A673 (cell line): Measurements from ENCODE around the gene PEX5L. TPM values are rescaled to one million over a fixed set of nuclear protein-coding genes. Genes with fewer than 3 reads are reported as not detected.

Source experiments
- BruUV-seq: library from RNA; stranded (reverse); fragments of 400-500 nt; replicated peaks from 2 replicates; lab custom pipeline; 2021; lab: Mats Ljungman, UMichigan
- CTCF ChIA-PET: fragments of 300-600 bp; sonication (Branson Sonifier 250); formaldehyde crosslinking; loops from one replicate; lab custom pipeline; 2022; ENCODE audit warnings: antibody characterized with exemption; lab: Charles Lee
- POLR2A ChIA-PET: fragments of 300-600 bp; sonication (Branson Sonifier 250); formaldehyde crosslinking; loops from one replicate; lab custom pipeline; 2022; ENCODE audit warnings: antibody characterized with exemption; ENCODE audit not compliant: low non-redundant PET; lab: Charles Lee
- DNase-seq: peaks from one replicate; pipeline ENCODE4 v3.0.0-alpha.2; 2015; ENCODE audit warnings: low spot score
- H3K27ac ChIP-seq: fragments of 200-600 bp; sonication (generic); 2 replicates; pipeline ENCODE4 v1.5.1; 2016; ENCODE audit warnings: mixed run types, low read depth, mild to moderate bottlenecking, mixed read lengths, antibody characterized with exemption, low read length; ENCODE audit not compliant: poor library complexity, severe bottlenecking
- H3K27me3 ChIP-seq: fragments of 200-600 bp; sonication (generic); replicated peaks from 2 replicates; pipeline ENCODE4 v1.6.1; 2017; ENCODE audit warnings: mixed run types, low read depth, mild to moderate bottlenecking, mixed read lengths, antibody characterized with exemption, low read length; ENCODE audit not compliant: insufficient read depth, poor library complexity
- H3K36me3 ChIP-seq: fragments of 200-600 bp; sonication (generic); 2 replicates; pipeline ENCODE4 v1.6.1; 2016; ENCODE audit warnings: mixed run types, mild to moderate bottlenecking, mixed read lengths, antibody characterized with exemption, low read length; ENCODE audit not compliant: insufficient read depth, poor library complexity, severe bottlenecking
- H3K4me1 ChIP-seq: fragments of 200-600 bp; sonication (generic); 2 replicates; pipeline ENCODE4 v1.6.1; 2017; ENCODE audit warnings: mixed run types, mild to moderate bottlenecking, mixed read lengths, antibody characterized with exemption, low read length; ENCODE audit not compliant: insufficient read depth, poor library complexity, severe bottlenecking
- H3K4me3 ChIP-seq: fragments of 200-600 bp; sonication (generic); 2 replicates; pipeline ENCODE4 v1.5.1; 2016; ENCODE audit warnings: low read depth, mixed run types, mild to moderate bottlenecking, mixed read lengths, low read length; ENCODE audit not compliant: poor library complexity, severe bottlenecking
- H3K9me3 ChIP-seq: fragments of 200-600 bp; sonication (generic); 2 replicates; pipeline ENCODE4 v1.6.1; 2016; ENCODE audit warnings: mixed run types, low read depth, mild to moderate bottlenecking, mixed read lengths, antibody characterized with exemption, low read length; ENCODE audit not compliant: poor library complexity, severe bottlenecking
- CTCF ChIP-seq: fragments of 300-800, 200-600 bp; sonication (generic); conservative IDR thresholded peaks from 2 replicates; pipeline ENCODE4 v1.5.1; 2017; ENCODE audit warnings: low read depth, mild to moderate bottlenecking, antibody characterized with exemption, low read length, moderate library complexity, mixed read lengths
- EZH2 ChIP-seq: fragments of 200-600 bp; sonication (generic); IDR thresholded peaks from 2 replicates; pipeline ENCODE4 v1.6.1; 2017; ENCODE audit warnings: borderline replicate concordance, low read depth, mild to moderate bottlenecking, mixed read lengths, antibody characterized with exemption, low read length; ENCODE audit not compliant: poor library complexity, severe bottlenecking
- intact Hi-C: fragments of 100-400 bp; cut with micrococcal nuclease; formaldehyde crosslinking; loops from one replicate; pipeline ENCODE4 v1.10.0; 2022; ENCODE audit not compliant: unreplicated experiment
- total RNA-seq: library from RNA; stranded (reverse); gene quantifications from 2 replicates; pipeline ENCODE4 v1.2.3, GENCODE V29; 2021

The PEX5L gene
- total RNA-seq, 1 experiment from 2014 or later = not detected

GRCh38 chr3:180026997-180027396 is 9.7 kb downstream of the PEX5L start:
- CTCF ChIA-PET = no interaction called here
- no peak for TF ChIP-seq CTCF
- TF ChIP-seq EZH2 = no peak
- H3K9me3 ChIP-seq = no peaks in the 10 kb centered on the region
- intact Hi-C loops = no loop called here
- POLR2A ChIA-PET = no interaction called here
- BruUV-seq = no TSS peak
- no peaks in the 10 kb centered on the region for H3K36me3 ChIP-seq
- no peak overlapping the region for H3K4me3 ChIP-seq
- no peak for DNase-seq
- peaks cover 13% of the 10 kb centered on the region for H3K27me3 ChIP-seq
- H3K4me1 ChIP-seq = no peaks in the 10 kb centered on the region
- H3K27ac ChIP-seq = no peak overlapping the region

GRCh38 chr3:180018543-180018942 is 18.2 kb downstream of the PEX5L start:
- ChIA-PET POLR2A (no interaction called here), CTCF (no interaction called here)
- Histone ChIP-seq H3K9me3 (no peaks in the 10 kb centered on the region), H3K4me3 (no peak overlapping the region), H3K27me3 (peaks cover 18% of the 10 kb centered on the region), H3K36me3 (no peaks in the 10 kb centered on the region), H3K4me1 (no peaks in the 10 kb centered on the region), H3K27ac (no peak overlapping the region)
- intact Hi-C loops = loop anchor here (5.0 kb wide), 1 partner anchor 1096 kb away; no protein-coding TSS in a partner anchor
- no peak for TF ChIP-seq EZH2
- no peak for TF ChIP-seq CTCF
- DNase-seq = no peak
- no TSS peak for BruUV-seq

DNA sequence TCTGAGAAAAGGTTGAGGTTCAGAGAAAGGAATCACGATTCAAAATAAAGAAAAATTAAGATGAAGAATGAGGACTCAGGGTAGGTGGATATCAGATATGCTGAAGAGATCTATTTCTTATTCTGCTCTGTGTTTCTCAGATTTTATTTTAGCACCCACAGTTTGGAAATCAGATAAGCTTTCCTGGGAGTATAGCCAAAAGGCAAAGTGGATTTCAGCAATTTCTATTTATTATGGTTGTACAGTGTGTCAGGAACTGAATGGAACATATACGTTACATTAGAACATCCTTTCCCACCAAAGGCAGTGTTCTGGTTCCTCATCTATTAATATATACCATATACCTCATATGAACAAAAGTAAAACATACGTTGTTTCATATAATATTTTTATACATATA is 18.9 kb downstream of the PEX5L start:
- ChIA-PET POLR2A (no interaction called here), CTCF (no interaction called here)
- no peak overlapping the region for H3K4me3 ChIP-seq
- H3K27me3 ChIP-seq = peaks cover 21% of the 10 kb centered on the region
- H3K9me3 ChIP-seq = no peaks in the 10 kb centered on the region
- H3K27ac ChIP-seq = no peak overlapping the region
- no peaks in the 10 kb centered on the region for H3K36me3 ChIP-seq
- BruUV-seq = no TSS peak
- intact Hi-C loops = loop anchor here (5.0 kb wide), 1 partner anchor 1096 kb away; no protein-coding TSS in a partner anchor
- no peaks in the 10 kb centered on the region for H3K4me1 ChIP-seq
- no peak for DNase-seq
- TF ChIP-seq EZH2 (no peak), CTCF (no peak)
